H1 (cell line): Measurements from ENCODE around the gene KDF1. TPM values are rescaled to one million over a fixed set of nuclear protein-coding genes. Genes with fewer than 3 reads are reported as not detected.

ENCODE experiments used
- CTCF ChIA-PET: fragments of 300-600 bp; sonication (Branson Sonifier 250); formaldehyde crosslinking; loops from one replicate; lab custom pipeline; 2021; ENCODE audit not compliant: partially characterized antibody; lab: Charles Lee
- POLR2A ChIA-PET: fragments of 300-600 bp; sonication (Branson Sonifier 250); formaldehyde crosslinking; loops from one replicate; lab custom pipeline; 2021; ENCODE audit warnings: inconsistent platforms; ENCODE audit not compliant: partially characterized antibody; lab: Charles Lee
- DNase-seq, 2 experiments: peaks; one replicate each; pipeline versions ENCODE4 v3.0.0 to v3.0.0-alpha.2; 2010 to 2022; ENCODE audit warnings: low spot score in 2 of 2, low read depth in 1 of 2, mixed read lengths in 1 of 2
- FAIRE-seq: peaks from 2 replicates; lab custom pipeline; 2011; peaks lifted over from hg19 to GRCh38; lab: Jason Lieb, UNC
- H2AFZ ChIP-seq: 2 replicates; pipeline ENCODE4 v1.8.1; 2012; ENCODE audit warnings: low read length, inconsistent platforms
- H2AK5ac ChIP-seq: 2 replicates; pipeline ENCODE4 v1.6.1; 2013; ENCODE audit warnings: low read depth, low read length
- H2BK120ac ChIP-seq: replicated peaks from 2 replicates; pipeline ENCODE3; 2013; ENCODE audit warnings: low read depth, low read length, inconsistent platforms
- H2BK12ac ChIP-seq: 2 replicates; pipeline ENCODE4 v1.6.1; 2013; ENCODE audit warnings: low read depth, low read length
- H2BK15ac ChIP-seq: 2 replicates; pipeline ENCODE4 v1.6.1; 2013; ENCODE audit warnings: low read length
- H2BK20ac ChIP-seq: 2 replicates; pipeline ENCODE4 v1.6.1; 2013; ENCODE audit warnings: low read length
- H2BK5ac ChIP-seq: 2 replicates; pipeline ENCODE4 v1.6.1; 2013; ENCODE audit warnings: low read depth, low read length
- H3K14ac ChIP-seq: 2 replicates; pipeline ENCODE4 v1.6.1; 2013; ENCODE audit warnings: inconsistent platforms; ENCODE audit not compliant: insufficient read length
- H3K18ac ChIP-seq: 2 replicates; pipeline ENCODE4 v1.6.1; 2013; ENCODE audit warnings: low read length; ENCODE audit errors: extremely low read depth
- H3K23ac ChIP-seq: 2 replicates; pipeline ENCODE4 v1.6.1; 2013; ENCODE audit warnings: inconsistent platforms; ENCODE audit not compliant: insufficient read length
- H3K23me2 ChIP-seq: 2 replicates; pipeline ENCODE4 v1.6.1; 2013; ENCODE audit warnings: low read depth, low read length
- H3K27ac ChIP-seq: 2 replicates; pipeline ENCODE4 v1.6.1; 2011; ENCODE audit warnings: low read depth, low read length, inconsistent platforms
- H3K27me3 ChIP-seq, 4 experiments: replicated peaks in 1 of 4; 1 replicate in 1 of 4; 2 replicates in 3 of 4; pipeline versions ENCODE4 v1.6.1 to v1.8.1; 2011 to 2013; ENCODE audit warnings: low read length in 3 of 4, mild to moderate bottlenecking in 3 of 4, inconsistent platforms in 2 of 4, mixed read lengths in 2 of 4, moderate library complexity in 1 of 4; ENCODE audit not compliant: control insufficient read depth in 3 of 4, insufficient read depth in 3 of 4; ENCODE audit errors: extremely low read depth in 1 of 4
- H3K36me3 ChIP-seq, 4 experiments: 2 replicates each; pipeline versions ENCODE4 v1.6.1 to v1.8.1; 2011 to 2013; ENCODE audit warnings: mild to moderate bottlenecking in 4 of 4, low read length in 3 of 4, moderate library complexity in 2 of 4, control low read depth in 1 of 4, inconsistent platforms in 1 of 4; ENCODE audit not compliant: insufficient read depth in 4 of 4, control insufficient read depth in 2 of 4
- H3K4ac ChIP-seq: replicated peaks from 2 replicates; pipeline ENCODE3; 2013; ENCODE audit warnings: low read length, low read depth, mixed read lengths, inconsistent platforms; ENCODE audit not compliant: insufficient read length
- H3K4me1 ChIP-seq, 4 experiments: replicated peaks in 1 of 4; 1 replicate in 1 of 4; 2 replicates in 3 of 4; pipeline versions ENCODE4 v1.6.1 to v1.8.1; 2011 to 2013; ENCODE audit warnings: low read length in 3 of 4, inconsistent platforms in 2 of 4, mixed read lengths in 1 of 4; ENCODE audit not compliant: insufficient read depth in 4 of 4, control insufficient read depth in 3 of 4
- H3K4me2 ChIP-seq, 2 experiments: 2 replicates each; pipeline versions ENCODE4 v1.6.1 to v1.8.1; 2011 to 2013; ENCODE audit warnings: low read depth in 2 of 2, low read length in 2 of 2, control low read depth in 1 of 2, inconsistent platforms in 1 of 2, mild to moderate bottlenecking in 1 of 2; ENCODE audit not compliant: insufficient read depth in 1 of 2
- H3K4me3 ChIP-seq, 4 experiments: fragments of 200-600, 300-600 bp in 1 of 4; sonication (generic), shearing (Covaris generic), sonication (Bioruptor Twin) in 1 of 4; 2 replicates each; pipeline versions ENCODE4 v1.5.1 to v1.8.1; 2011 to 2016; ENCODE audit warnings: low read length in 4 of 4, low read depth in 3 of 4, control low read depth in 2 of 4, inconsistent platforms in 2 of 4, mild to moderate bottlenecking in 2 of 4, mixed read lengths in 1 of 4, moderate library complexity in 1 of 4; ENCODE audit not compliant: insufficient read depth in 2 of 4; ENCODE audit errors: extremely low read depth in 1 of 4
- H3K56ac ChIP-seq: replicated peaks from 2 replicates; pipeline ENCODE3; 2013; ENCODE audit warnings: low read depth, mild to moderate bottlenecking, mixed read lengths, low read length, inconsistent platforms; ENCODE audit not compliant: insufficient read length
- H3K79me1 ChIP-seq: 2 replicates; pipeline ENCODE4 v1.6.1; 2013; ENCODE audit warnings: low read depth, low read length, control low read depth
- H3K79me2 ChIP-seq, 2 experiments: 2 replicates each; pipeline versions ENCODE4 v1.6.1 to v1.8.1; 2012 to 2013; ENCODE audit warnings: low read length in 2 of 2, mild to moderate bottlenecking in 2 of 2, inconsistent platforms in 1 of 2; ENCODE audit not compliant: insufficient read depth in 2 of 2, control insufficient read depth in 1 of 2
- H3K9ac ChIP-seq, 4 experiments: replicated peaks in 1 of 4; 1 replicate in 1 of 4; 2 replicates in 3 of 4; pipeline versions ENCODE4 v1.6.1 to v1.8.1; 2011 to 2013; ENCODE audit warnings: low read depth in 3 of 4, low read length in 3 of 4, control low read depth in 2 of 4, mild to moderate bottlenecking in 2 of 4, moderate library complexity in 2 of 4, inconsistent platforms in 1 of 4; ENCODE audit errors: extremely low read depth in 1 of 4
- H3K9me3 ChIP-seq, 2 experiments: 2 replicates each; pipeline versions ENCODE4 v1.6.1 to v1.8.1; 2012 to 2013; ENCODE audit warnings: mild to moderate bottlenecking in 2 of 2, moderate library complexity in 2 of 2, control low read depth in 1 of 2, inconsistent platforms in 1 of 2, low read depth in 1 of 2, low read length in 1 of 2, mixed read lengths in 1 of 2; ENCODE audit not compliant: insufficient read depth in 2 of 2
- H4K20me1 ChIP-seq, 2 experiments: replicated peaks in 1 of 2; 2 replicates each; pipeline versions ENCODE3 to v1.8.1; 2011 to 2013; ENCODE audit warnings: inconsistent platforms in 2 of 2, low read length in 2 of 2, mild to moderate bottlenecking in 1 of 2; ENCODE audit not compliant: insufficient read depth in 2 of 2, control insufficient read depth in 1 of 2
- H4K5ac ChIP-seq: 2 replicates; pipeline ENCODE4 v1.6.1; 2013; ENCODE audit warnings: low read length, low read depth, mixed read lengths, inconsistent platforms; ENCODE audit not compliant: insufficient read length
- H4K8ac ChIP-seq: 2 replicates; pipeline ENCODE4 v1.8.0; 2013; ENCODE audit warnings: mild to moderate bottlenecking, moderate library complexity, low read length, inconsistent platforms; ENCODE audit not compliant: insufficient read depth; ENCODE audit errors: extremely low read depth
- H4K91ac ChIP-seq: replicated peaks from 2 replicates; pipeline ENCODE3; 2013; ENCODE audit warnings: low read length, mixed read lengths, inconsistent platforms; ENCODE audit not compliant: insufficient read length
- CHD2 ChIP-seq: IDR thresholded peaks from 2 replicates; pipeline ENCODE4 v1.6.1; 2012; ENCODE audit warnings: low read length, improper control_type of control experiment
- NANOG ChIP-seq: IDR thresholded peaks from 2 replicates; pipeline ENCODE4 v1.6.1; 2011; ENCODE audit warnings: low read length, low read depth, mild to moderate bottlenecking, inconsistent platforms; ENCODE audit not compliant: insufficient read depth, poor library complexity, severe bottlenecking
- POLR2AphosphoS5 ChIP-seq: IDR thresholded peaks from 2 replicates; pipeline ENCODE4 v1.6.1; 2011; ENCODE audit warnings: low read depth, low read length
- WGBS, 2 experiments: shearing (Covaris generic) in 1 of 2; methylation state at CpG; one replicate each; pipeline versions ENCODE4 v1.1.6 to v1.1.7; 2013 to 2015; ENCODE audit warnings: low lambda C conversion rate in 2 of 2, mixed read lengths in 2 of 2, inconsistent platforms in 1 of 2, low coverage in 1 of 2, missing lambda C conversion rate in 1 of 2; ENCODE audit not compliant: insufficient replicate concordance in 2 of 2, insufficient coverage in 1 of 2, insufficient read length in 1 of 2; ENCODE audit errors: extremely low coverage in 1 of 2, missing lambda C conversion rate in 1 of 2; 5-methylcytosine and 5-hydroxymethylcytosine counted together
- polyA plus RNA-seq, 7 experiments: library from polyadenylated mRNA; depleted of rRNA in 3 of 7; stranded (reverse) in 5 of 7; unstranded in 2 of 7; fragments of >200 nt in 5 of 7; fragments of 200-250 nt in 2 of 7; gene quantifications; 1 replicate in 5 of 7; 2 replicates in 1 of 7; 4 replicates in 1 of 7; pipeline versions ENCODE4 v1.2.1 to v1.2.3, GENCODE V29; 2011 to 2013; ENCODE audit warnings: missing spikeins in 2 of 7, mixed read lengths in 2 of 7
- total RNA-seq: library from RNA; stranded (reverse); fragmentation: NEBNext Ultra II Directional; extraction: Animal tissue kit (Norgen Biotek cat#: 25700); gene quantifications from 2 replicates; pipeline ENCODE4 v1.2.1, GENCODE V29; 2021

KDF1 gene
- total and polyA plus RNA-seq, 2 of the 8 experiments (the other 6 are each of a cell fraction or from before 2014, with no cell fraction given): 16.9 to 37.5 TPM

GRCh38 chr1:26922901-26923300, 37.4 kb downstream of the KDF1 start:
- Histone ChIP-seq H2BK15ac (no peak overlapping the region), H3K4ac (no peak overlapping the region), H3K23ac (no peak overlapping the region), H3K4me3 (peak overlapping the region; percentile 70 to 88 (median 82); a peak in 7 of 8 replicates), H2BK20ac (no peak overlapping the region), H3K56ac (no peak overlapping the region), H3K9me3 (no peaks in the 10 kb centered on the region), H3K79me2 (peaks cover 12 to 38% of the 10 kb centered on the region in 2 experiments), H2AFZ (no peak overlapping the region), H4K91ac (no peak overlapping the region), H3K79me1 (peaks cover 11% of the 10 kb centered on the region), H4K8ac (no peak overlapping the region), H3K36me3 (peaks cover 12 to 41% (median 27%) of the 10 kb centered on the region in 4 experiments), H2BK120ac (no peak overlapping the region), H4K20me1 (peaks cover 0 to 10% of the 10 kb centered on the region in 2 experiments), H3K27ac (no peak overlapping the region), H3K18ac (no peak overlapping the region), H3K14ac (no peak overlapping the region), H3K4me1 (peaks cover 0 to 6% (median 4%) of the 10 kb centered on the region in 4 experiments; a peak in 3 of 7 replicates), H2BK5ac (no peak overlapping the region), H2AK5ac (no peak overlapping the region; the same call in 1 of the 2 replicates), H4K5ac (no peak overlapping the region), H3K9ac (peak overlapping the region in 1 of 4 experiments; percentile 90; a peak in 2 of 7 replicates), H2BK12ac (no peak overlapping the region), H3K23me2 (peaks cover 9% of the 10 kb centered on the region), H3K4me2 (peak overlapping the region; percentile 81 to 91), H3K27me3 (no peaks in the 10 kb centered on the region)
- WGBS, 2 experiments: 96% methylated on average over 3 of the region's 3 CpGs; no CpG with 5 or more reads in 1 of the 2 experiments
- CTCF ChIA-PET: no interaction called here
- no peak for TF ChIP-seq NANOG
- TF ChIP-seq POLR2AphosphoS5: no peak
- no peak for TF ChIP-seq CHD2
- FAIRE-seq (no peak), DNase-seq (no peak)
- POLR2A ChIA-PET: no interaction called here
